Middle frontal gyrus (tissue), 1 donor: ENCODE data around the gene ETV3L.
A peak's percentile ranks its signal among the peaks of the same experiment; 100 is the strongest.
"Not testable (repeated sequence)": the region's sequence is repeated elsewhere in the genome, so short reads cannot be mapped to it uniquely, and the experiment has no call there.

ENCODE experiments used
- DNase-seq: peaks from one replicate; pipeline ENCODE4 v3.0.0-alpha.2; 2015; ENCODE audit warnings: low spot score; ENCODE audit errors: extremely low spot score

The ETV3L gene

GRCh38 chr1:157080714-157081113 lies 18.9 kb downstream of the ETV3L start:
- no peak for DNase-seq

- no peak for DNase-seq
Measured at GRCh38 chr1:157077394-157077793, 22.2 kb downstream of the ETV3L start.

- DNase-seq, result no peak
Measured at GRCh38 chr1:157073944-157074685, 25.5 kb downstream of the ETV3L start.

- DNase-seq, result no peak
Measured at GRCh38 chr1:157069601-157070000, 30.0 kb downstream of the ETV3L start.

GRCh38 chr1:157059241-157059640 lies 40.4 kb downstream of the ETV3L start:
- DNase-seq, result not testable (repeated sequence)

GRCh38 chr1:157056269-157056668 lies 43.3 kb downstream of the ETV3L start:
- DNase-seq, result no peak

- not testable (repeated sequence) for DNase-seq
Measured at GRCh38 chr1:157055729-157056128, 43.9 kb downstream of the ETV3L start.

GRCh38 chr1:157050836-157051235 lies 48.8 kb downstream of the ETV3L start:
- no peak for DNase-seq

- DNase-seq, result no peak
Measured at GRCh38 chr1:157047062-157047410, 52.6 kb downstream of the ETV3L start.

- DNase-seq, result peak; percentile 87
Measured at GRCh38 chr1:157045250-157046218, 54.1 kb downstream of the ETV3L start, which contains the start of gene ARHGEF11. ARHGEF11 (minus strand) TSS chr1:157045742; CDS start chr1:157044330, 1,412 bp downstream.

GRCh38 chr1:157044326-157044725 lies 55.3 kb downstream of the ETV3L start:
- DNase-seq, result no peak

GRCh38 chr1:157043685-157044084 lies 55.9 kb downstream of the ETV3L start:
- no peak for DNase-seq

GRCh38 chr1:157042846-157043245 lies 56.8 kb downstream of the ETV3L start:
- DNase-seq, result no peak
